H9 (cell line): ENCODE measurements around the gene FAT1. TPM values are rescaled to one million over a fixed set of nuclear protein-coding genes. Genes with fewer than 3 reads are reported as not detected.
"Not testable (repeated sequence)": the region's sequence is repeated elsewhere in the genome, so short reads cannot be mapped to it uniquely, and the experiment has no call there.

Experiments used
- DNase-seq: peaks from one replicate; pipeline ENCODE4 v3.0.0-alpha.2; 2017
- H2AFZ ChIP-seq: one replicate; pipeline ENCODE4 v1.6.1; 2013; ENCODE audit warnings: mild to moderate bottlenecking, low read length, control low read depth, moderate library complexity
- H2AK5ac ChIP-seq: 2 replicates; pipeline ENCODE4 v1.6.1; 2013; ENCODE audit warnings: low read length, control low read depth, mixed read lengths; ENCODE audit not compliant: insufficient read length
- H2BK120ac ChIP-seq: one replicate; pipeline ENCODE4 v1.6.1; 2013; ENCODE audit warnings: low read depth, mild to moderate bottlenecking, low read length, control low read depth, inconsistent platforms; ENCODE audit not compliant: poor library complexity, severe bottlenecking
- H2BK12ac ChIP-seq: 2 replicates; pipeline ENCODE4 v1.6.1; 2013; ENCODE audit warnings: low read length, control low read depth, mixed read lengths, low read depth; ENCODE audit not compliant: insufficient read length
- H2BK15ac ChIP-seq: 2 replicates; pipeline ENCODE4 v1.6.1; 2013; ENCODE audit warnings: low read depth, low read length, control low read depth
- H2BK20ac ChIP-seq: one replicate; pipeline ENCODE4 v1.6.1; 2013; ENCODE audit warnings: low read depth, mild to moderate bottlenecking, low read length, control low read depth, inconsistent platforms; ENCODE audit not compliant: poor library complexity, severe bottlenecking
- H2BK5ac ChIP-seq: 2 replicates; pipeline ENCODE4 v1.6.1; 2013; ENCODE audit warnings: low read length, control low read depth, mixed read lengths; ENCODE audit not compliant: insufficient read length
- H3K14ac ChIP-seq: 2 replicates; pipeline ENCODE4 v1.6.1; 2013; ENCODE audit warnings: low read length, control low read depth; ENCODE audit not compliant: insufficient read depth
- H3K18ac ChIP-seq: 2 replicates; pipeline ENCODE4 v1.6.1; 2013; ENCODE audit warnings: low read depth, mild to moderate bottlenecking, mixed read lengths, low read length, control low read depth; ENCODE audit not compliant: insufficient read length
- H3K23ac ChIP-seq: 2 replicates; pipeline ENCODE4 v1.6.1; 2013; ENCODE audit warnings: low read length, control low read depth, mixed read lengths, low read depth; ENCODE audit not compliant: insufficient read length
- H3K23me2 ChIP-seq: 2 replicates; pipeline ENCODE4 v1.6.1; 2013; ENCODE audit warnings: low read depth, mild to moderate bottlenecking, mixed read lengths, low read length, control low read depth; ENCODE audit not compliant: insufficient read length, poor library complexity, severe bottlenecking
- H3K27ac ChIP-seq: 2 replicates; pipeline ENCODE4 v1.5.1; 2013; ENCODE audit warnings: low read length, control low read depth, mixed read lengths, low read depth; ENCODE audit not compliant: insufficient read length
- H3K27me3 ChIP-seq: 2 replicates; pipeline ENCODE4 v1.6.1; 2013; ENCODE audit warnings: low read length, control low read depth, inconsistent platforms; ENCODE audit not compliant: insufficient read depth
- H3K4ac ChIP-seq: 2 replicates; pipeline ENCODE4 v1.6.1; 2013; ENCODE audit warnings: low read depth, mild to moderate bottlenecking, control low read depth, inconsistent platforms, low read length, moderate library complexity
- H3K4me1 ChIP-seq: 2 replicates; pipeline ENCODE4 v1.6.1; 2013; ENCODE audit warnings: low read length, control low read depth, inconsistent platforms; ENCODE audit not compliant: insufficient read depth
- H3K4me2 ChIP-seq: 2 replicates; pipeline ENCODE4 v1.6.1; 2013; ENCODE audit warnings: low read length, control low read depth, mixed read lengths; ENCODE audit not compliant: insufficient read length, insufficient read depth
- H3K56ac ChIP-seq: 2 replicates; pipeline ENCODE4 v1.6.1; 2013; ENCODE audit warnings: low read depth, mild to moderate bottlenecking, mixed read lengths, low read length, control low read depth; ENCODE audit not compliant: insufficient read length
- H3K79me1 ChIP-seq: 2 replicates; pipeline ENCODE4 v1.6.1; 2013; ENCODE audit warnings: low read depth, mild to moderate bottlenecking, moderate library complexity, low read length, control low read depth, inconsistent platforms; ENCODE audit not compliant: insufficient read depth, poor library complexity, severe bottlenecking
- H3K79me2 ChIP-seq: 2 replicates; pipeline ENCODE4 v1.6.1; 2013; ENCODE audit warnings: low read length, control low read depth, inconsistent platforms; ENCODE audit not compliant: insufficient read depth
- H3K9ac ChIP-seq: 2 replicates; pipeline ENCODE4 v1.6.1; 2013; ENCODE audit warnings: low read length, control low read depth, mixed read lengths; ENCODE audit not compliant: insufficient read length; ENCODE audit errors: extremely low read depth
- H3K9me3 ChIP-seq: one replicate; pipeline ENCODE4 v1.6.1; 2013; ENCODE audit warnings: low read depth, low read length, inconsistent platforms; ENCODE audit not compliant: control insufficient read depth
- H3T11ph ChIP-seq: one replicate; pipeline ENCODE4 v1.6.1; 2013; ENCODE audit warnings: mild to moderate bottlenecking, low read length, control low read depth, inconsistent platforms
- H4K20me1 ChIP-seq: one replicate; pipeline ENCODE4 v1.6.1; 2013; ENCODE audit not compliant: control insufficient read depth, insufficient read length, insufficient read depth
- H4K5ac ChIP-seq: 2 replicates; pipeline ENCODE4 v1.6.1; 2013; ENCODE audit warnings: low read depth, mild to moderate bottlenecking, mixed read lengths, low read length, control low read depth; ENCODE audit not compliant: insufficient read length
- H4K8ac ChIP-seq: replicated peaks from 2 replicates; pipeline ENCODE4 v1.6.1; 2013; ENCODE audit warnings: low read length, control low read depth, mixed read lengths, low read depth; ENCODE audit not compliant: insufficient read length
- H4K91ac ChIP-seq: 2 replicates; pipeline ENCODE4 v1.6.1; 2013; ENCODE audit warnings: low read depth, mild to moderate bottlenecking, moderate library complexity, mixed read lengths, low read length, control low read depth; ENCODE audit not compliant: insufficient read length
- H3K27ac Mint-ChIP-seq, 3 experiments: 2 replicates in 2 of 3; 3 replicates in 1 of 3; pipeline ENCODE4 v1.8.0; 2020 to 2021; ENCODE audit warnings: mixed read lengths in 3 of 3, mild to moderate bottlenecking in 1 of 3, moderate library complexity in 1 of 3
- H3K27me3 Mint-ChIP-seq: 2 replicates; pipeline ENCODE4 v1.8.0; 2021; ENCODE audit warnings: low read depth, mild to moderate bottlenecking, moderate library complexity, mixed read lengths
- H3K36me3 Mint-ChIP-seq, 3 experiments: 2 replicates in 2 of 3; 3 replicates in 1 of 3; pipeline ENCODE4 v1.8.0; 2020 to 2021; ENCODE audit warnings: low read depth in 3 of 3, mixed read lengths in 3 of 3; ENCODE audit not compliant: insufficient read depth in 1 of 3
- H3K4me1 Mint-ChIP-seq, 2 experiments: 2 replicates each; pipeline ENCODE4 v1.8.0; 2020; ENCODE audit warnings: mixed read lengths in 2 of 2
- H3K4me3 Mint-ChIP-seq, 2 experiments: 2 replicates in 1 of 2; 3 replicates in 1 of 2; pipeline ENCODE4 v1.8.0; 2020 to 2021; ENCODE audit warnings: mild to moderate bottlenecking in 2 of 2, mixed read lengths in 2 of 2, moderate library complexity in 1 of 2
- H3K9me3 Mint-ChIP-seq, 2 experiments: 2 replicates in 1 of 2; 3 replicates in 1 of 2; pipeline ENCODE4 v1.8.0; 2020; ENCODE audit warnings: mild to moderate bottlenecking in 2 of 2, mixed read lengths in 2 of 2, moderate library complexity in 1 of 2
- CTCF ChIP-seq: fragments of 200-600 bp; sonication (generic); conservative IDR thresholded peaks from 3 replicates; pipeline ENCODE4 v1.8.0; 2021; ENCODE audit warnings: antibody characterized with exemption, mild to moderate bottlenecking
- WGBS: extraction: QIAGEN DNeasy Blood & Tissue Kit; methylation state at CpG from one replicate; pipeline ENCODE4 v1.1.7; 2013; ENCODE audit warnings: missing lambda C conversion rate, low lambda C conversion rate, mixed read lengths; ENCODE audit not compliant: insufficient read length; ENCODE audit errors: extremely low coverage; 5-methylcytosine and 5-hydroxymethylcytosine counted together
- total RNA-seq: library from RNA; stranded (reverse); gene quantifications from 2 replicates; pipeline ENCODE4 v1.2.1, GENCODE V29; 2021

FAT1 gene
- total RNA-seq, 1 experiment from 2014 or later: 173 TPM

DNA sequence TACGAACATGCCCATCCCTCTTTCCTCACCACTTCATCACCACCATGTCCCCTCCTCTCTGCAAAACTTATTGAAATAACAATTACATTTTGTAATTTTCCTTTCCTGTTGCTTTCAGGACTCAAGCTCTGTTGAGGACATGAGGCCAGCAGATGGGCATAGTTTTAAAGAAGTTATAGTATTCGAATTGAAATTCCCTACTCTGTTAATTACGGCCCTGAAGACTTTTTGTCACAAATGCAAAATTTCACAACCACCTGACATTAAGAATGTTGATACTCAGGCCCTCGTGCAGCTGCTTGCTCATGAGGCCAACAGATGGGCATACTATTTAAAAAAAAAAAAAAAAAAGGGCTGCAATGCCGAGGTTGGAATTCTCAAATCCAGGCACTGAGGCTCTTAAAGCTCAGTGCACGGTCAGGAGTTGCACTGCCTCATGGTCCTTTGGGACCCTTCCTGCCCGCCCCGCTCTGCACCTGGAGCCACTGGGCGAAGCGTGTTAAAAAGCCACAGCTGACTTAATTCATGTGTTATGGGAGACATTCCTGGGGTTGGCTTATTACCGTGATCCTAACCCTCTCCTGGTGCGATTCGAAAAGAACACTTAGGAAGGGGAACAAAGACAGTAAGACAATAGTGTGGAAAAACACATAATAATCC lies 34.2 kb upstream of the FAT1 start:
- peak overlapping the region in 1 of 3 experiments; percentile 53; a peak in 1 of 7 replicates for H3K27ac Mint-ChIP-seq
- no peaks in the 10 kb centered on the region for H3K27me3 Mint-ChIP-seq

DNA sequence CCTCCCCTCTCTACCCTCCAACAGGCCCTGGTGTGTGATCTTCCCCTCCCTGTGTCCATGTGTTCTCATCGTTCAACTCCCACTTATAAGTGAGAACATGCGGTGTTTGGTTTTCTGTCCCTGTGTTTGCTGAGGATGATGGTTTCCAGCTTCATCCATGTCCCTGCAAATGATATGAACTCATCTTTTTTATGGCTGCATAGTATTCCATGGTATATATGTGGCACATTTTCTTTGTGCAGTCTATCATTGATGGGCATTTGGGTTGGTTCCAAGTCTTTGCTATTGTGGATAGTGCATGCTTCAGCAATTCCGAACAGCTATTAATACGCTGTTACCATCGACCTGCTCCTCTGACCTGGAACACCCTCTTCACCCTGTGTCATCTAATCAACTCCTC lies 32.9 kb upstream of the FAT1 start:
- not testable (repeated sequence) for DNase-seq, H3K27me3 Mint-ChIP-seq, H4K20me1 ChIP-seq

More for the DNA sequence above, 34.2 kb upstream of the FAT1 start:
- H3K4me1 ChIP-seq: no peaks in the 10 kb centered on the region
- no peak for TF ChIP-seq CTCF
- H2BK12ac ChIP-seq: no peak overlapping the region
- H4K20me1 ChIP-seq: no peaks in the 10 kb centered on the region
- no peak overlapping the region for H3T11ph ChIP-seq
- no peak overlapping the region for H3K4me2 ChIP-seq
- H2BK5ac ChIP-seq: no peak overlapping the region
- no peak for DNase-seq
- H3K9me3 ChIP-seq: no peaks in the 10 kb centered on the region
- H3K4me3 Mint-ChIP-seq: no peak overlapping the region
- no peak overlapping the region for H2BK20ac ChIP-seq
- H3K14ac ChIP-seq: no peak overlapping the region
- no peak overlapping the region for H2BK120ac ChIP-seq
- H3K27me3 ChIP-seq: no peaks in the 10 kb centered on the region
- no peak overlapping the region for H3K18ac ChIP-seq
- no peaks in the 10 kb centered on the region for H3K79me2 ChIP-seq
- H4K8ac ChIP-seq: no peak overlapping the region
- H3K23ac ChIP-seq: no peak overlapping the region
- H3K27ac ChIP-seq: no peak overlapping the region
- no peaks in the 10 kb centered on the region for H3K79me1 ChIP-seq
- no CpG with 5 or more reads among the region's 13 CpGs for WGBS
- no peaks in the 10 kb centered on the region; a peak in 1 of 7 replicates for H3K36me3 Mint-ChIP-seq
- 0 out of 4 replicates have a peak, but pooled peaks cover 0 to 2% of the 10 kb centered on the region in 2 experiments for H3K4me1 Mint-ChIP-seq
- no peak overlapping the region for H3K9ac ChIP-seq
- H3K9me3 Mint-ChIP-seq: no peaks in the 10 kb centered on the region; a peak in 2 of 5 replicates
- H3K23me2 ChIP-seq: no peaks in the 10 kb centered on the region
- no peak overlapping the region for H2AK5ac ChIP-seq
- no peak overlapping the region for H4K5ac ChIP-seq
- no peak overlapping the region for H3K56ac ChIP-seq
- H2BK15ac ChIP-seq: no peak overlapping the region
- no peak overlapping the region for H2AFZ ChIP-seq
- H3K4ac ChIP-seq: no peak overlapping the region
- no peak overlapping the region for H4K91ac ChIP-seq

More for the DNA sequence above, 32.9 kb upstream of the FAT1 start:
- not testable (repeated sequence) for H3K4me1 ChIP-seq, H3K4me1 Mint-ChIP-seq, H3K9me3 Mint-ChIP-seq, H2AK5ac ChIP-seq, H3K4me3 Mint-ChIP-seq, H3K79me2 ChIP-seq, H3K9ac ChIP-seq, H3K36me3 Mint-ChIP-seq, H3K27me3 ChIP-seq, H2BK12ac ChIP-seq, H2AFZ ChIP-seq, H4K5ac ChIP-seq, H3K14ac ChIP-seq, H4K8ac ChIP-seq, H2BK20ac ChIP-seq, H3K79me1 ChIP-seq, H3K4me2 ChIP-seq, H3K9me3 ChIP-seq, H3K56ac ChIP-seq, H3K18ac ChIP-seq, H2BK120ac ChIP-seq, H2BK5ac ChIP-seq, H2BK15ac ChIP-seq, H3K23me2 ChIP-seq, H3K23ac ChIP-seq, H4K91ac ChIP-seq, H3K27ac ChIP-seq, H3K4ac ChIP-seq, H3K27ac Mint-ChIP-seq, H3T11ph ChIP-seq
- WGBS: no CpG with 5 or more reads among the region's 5 CpGs
